CD4-positive, alpha-beta T cell treated with Interleukin-2 at 100 ng/mL for 4 hours (primary cell): ENCODE measurements around the gene PCMT1.
"Not testable (repeated sequence)": the region's sequence is repeated elsewhere in the genome, so short reads cannot be mapped to it uniquely, and the experiment has no call there.

Source experiments
- DNase-seq: peaks from one replicate; pipeline ENCODE4 v3.0.0-alpha.2; 2020; ENCODE audit warnings: low spot score

Gene PCMT1

GRCh38 chr6:149749594-149750135 lies at the start of gene PCMT1:
TSS of gene PCMT1 (plus strand) at chr6:149749741. CDS start at chr6:149749902, 161 bp downstream.
- peak; percentile 91 for DNase-seq

DNA sequence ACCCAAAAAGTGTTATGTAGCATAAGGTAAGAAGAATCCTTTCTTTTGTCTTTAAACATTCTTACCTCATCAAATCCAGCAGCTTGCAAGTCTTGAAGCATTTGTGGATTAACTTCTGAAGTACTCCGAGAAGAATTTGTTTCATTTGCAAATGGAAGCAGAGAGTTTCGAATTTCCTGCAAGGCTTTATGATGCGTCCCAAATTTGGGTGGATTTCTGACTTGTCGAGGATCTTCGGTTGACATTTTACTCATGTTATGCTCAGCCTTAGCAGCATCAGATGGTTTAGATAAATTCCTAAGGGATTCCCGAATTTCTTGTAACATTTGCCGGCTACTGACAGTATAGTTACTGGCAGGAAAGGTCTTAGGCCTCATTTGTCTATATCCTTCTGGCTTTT lies 47.8 kb upstream of the PCMT1 start:
- DNase-seq: no peak

- no peak for DNase-seq
These were observed 37.8 kb upstream of the PCMT1 start for GRCh38 chr6:149711711-149712110.

- no peak for DNase-seq
These were observed 35.1 kb upstream of the PCMT1 start for GRCh38 chr6:149714442-149714841.

DNA sequence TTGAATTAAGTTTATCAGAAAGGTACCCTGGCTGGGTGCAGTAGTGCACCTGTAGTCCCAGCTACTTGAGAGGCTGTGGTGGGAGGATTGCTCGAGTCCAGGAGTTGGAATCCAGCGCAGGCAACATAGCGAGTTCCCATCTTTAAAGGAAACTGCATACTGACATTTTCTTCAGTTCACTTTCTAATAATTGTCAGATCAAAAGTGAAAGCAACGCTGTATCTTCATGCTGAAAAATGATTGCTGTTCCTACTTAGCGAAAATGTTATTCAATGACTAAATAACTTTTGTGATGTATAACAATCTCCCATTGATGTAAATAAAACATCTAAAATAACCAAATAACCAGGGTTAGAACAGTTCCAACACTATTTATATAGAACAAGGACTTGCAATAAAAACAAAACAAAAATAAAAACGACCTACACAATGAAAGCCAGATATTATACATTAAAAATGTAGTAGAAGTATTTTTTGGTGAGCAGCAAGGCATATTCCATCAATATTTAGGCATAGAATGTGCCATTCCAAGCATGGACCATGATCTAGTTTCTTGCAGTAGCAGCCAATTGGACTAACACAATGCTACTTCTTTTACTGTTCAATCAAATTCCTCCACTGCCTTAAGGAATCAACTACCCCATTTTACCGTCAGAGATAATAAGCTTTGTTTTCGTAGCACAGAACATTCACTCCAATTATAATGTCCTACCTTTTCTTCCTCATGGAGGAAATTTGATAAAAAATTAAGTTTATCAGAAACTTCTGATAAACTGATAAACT lies 33.2 kb upstream of the PCMT1 start:
- no peak for DNase-seq

DNA sequence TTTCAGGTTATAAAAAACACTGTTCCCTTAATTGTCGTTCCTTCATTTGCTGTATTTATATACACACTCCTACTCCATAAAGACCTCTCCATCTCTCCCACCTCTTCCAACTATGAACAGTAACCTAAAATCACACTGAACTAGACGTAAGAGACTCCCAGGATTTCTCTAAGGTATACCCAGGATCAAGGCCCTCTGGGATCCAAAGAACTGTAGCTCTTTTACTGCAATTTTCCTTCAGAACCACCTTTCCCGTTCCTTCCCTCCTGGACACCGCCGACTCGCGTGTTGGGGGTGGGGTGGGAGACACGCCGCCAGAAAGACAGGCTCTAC lies 32.3 kb upstream of the PCMT1 start:
- no peak for DNase-seq

GRCh38 chr6:149717588-149718458 lies 31.7 kb upstream of the PCMT1 start, which contains the start of gene LATS1:
TSS of gene LATS1 (minus strand) at chr6:149718101. CDS start at chr6:149702126, 15,975 bp downstream.
- peak; percentile 90 for DNase-seq

DNA sequence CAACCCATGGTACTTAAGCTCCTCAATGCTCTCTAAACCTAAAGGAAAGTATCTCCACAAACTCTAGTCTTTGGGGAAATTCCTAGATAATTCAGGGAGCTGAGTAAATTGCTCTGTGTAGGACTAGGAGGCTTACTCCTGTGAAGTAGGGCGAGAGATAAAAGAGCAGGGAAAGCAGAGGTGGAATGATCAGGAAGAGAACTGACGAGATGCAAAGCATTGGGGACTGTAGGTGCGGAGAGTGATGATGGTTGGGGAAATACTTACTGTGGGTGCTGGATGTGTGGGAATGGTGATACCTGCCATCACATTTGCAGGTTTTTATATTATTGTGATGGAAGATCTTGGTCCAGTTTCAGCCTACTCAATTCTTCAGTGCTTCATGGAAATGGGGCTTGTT lies 30.0 kb upstream of the PCMT1 start:
- no peak for DNase-seq

- no peak for DNase-seq
These were observed 26.3 kb upstream of the PCMT1 start for GRCh38 chr6:149723262-149723661.

DNA sequence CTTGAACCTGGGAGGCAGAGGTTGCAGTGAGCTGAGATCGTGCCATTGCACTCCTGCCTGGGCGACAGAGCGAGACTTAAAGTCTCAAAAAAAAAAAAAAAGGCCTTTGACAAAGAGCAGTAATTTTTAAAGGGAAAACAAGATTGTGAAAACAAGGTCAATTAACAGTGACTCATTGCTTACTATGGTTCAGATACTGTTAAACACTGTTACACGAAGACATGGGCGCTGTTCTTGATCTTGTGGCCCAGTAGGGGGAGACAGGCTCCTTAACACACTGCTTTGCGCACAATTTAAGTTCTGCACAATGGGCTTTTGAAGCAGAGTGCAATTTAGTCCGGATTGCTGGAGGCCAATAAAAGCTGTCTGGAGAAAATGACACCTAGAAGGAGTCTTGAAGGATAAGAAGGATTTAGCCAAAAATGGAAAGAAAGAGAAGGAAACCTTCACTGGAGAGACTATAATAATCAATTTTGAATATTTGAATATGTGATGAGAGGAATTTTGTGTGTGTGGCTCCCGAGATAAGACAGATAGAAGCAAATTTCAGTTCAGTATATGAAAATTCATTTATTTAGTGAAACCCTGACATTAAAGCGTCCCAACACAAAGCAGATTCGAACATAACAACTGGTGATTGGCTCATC lies 25.6 kb upstream of the PCMT1 start:
- DNase-seq: peak; percentile 72

DNA sequence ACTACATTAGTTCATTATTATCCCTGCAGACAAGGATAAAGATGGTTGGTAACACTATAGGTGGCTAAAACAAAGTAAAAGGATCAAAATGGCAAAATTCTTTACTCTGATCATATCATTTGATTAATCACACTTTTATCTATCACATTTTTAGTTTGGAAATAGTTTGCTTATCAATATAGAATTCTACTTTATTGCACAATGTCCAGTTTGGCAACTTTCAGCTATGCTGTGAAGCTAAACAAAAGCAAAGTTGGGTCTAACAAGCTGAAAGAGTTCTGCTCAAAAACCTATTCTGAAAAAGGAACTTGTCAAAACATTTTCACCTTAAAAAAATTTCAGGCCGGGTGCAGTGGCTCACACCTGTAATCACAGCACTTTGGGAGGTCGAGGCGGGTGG lies 23.8 kb upstream of the PCMT1 start:
- no peak for DNase-seq

GRCh38 chr6:149727793-149728498 lies 21.6 kb upstream of the PCMT1 start:
- no peak for DNase-seq

DNA sequence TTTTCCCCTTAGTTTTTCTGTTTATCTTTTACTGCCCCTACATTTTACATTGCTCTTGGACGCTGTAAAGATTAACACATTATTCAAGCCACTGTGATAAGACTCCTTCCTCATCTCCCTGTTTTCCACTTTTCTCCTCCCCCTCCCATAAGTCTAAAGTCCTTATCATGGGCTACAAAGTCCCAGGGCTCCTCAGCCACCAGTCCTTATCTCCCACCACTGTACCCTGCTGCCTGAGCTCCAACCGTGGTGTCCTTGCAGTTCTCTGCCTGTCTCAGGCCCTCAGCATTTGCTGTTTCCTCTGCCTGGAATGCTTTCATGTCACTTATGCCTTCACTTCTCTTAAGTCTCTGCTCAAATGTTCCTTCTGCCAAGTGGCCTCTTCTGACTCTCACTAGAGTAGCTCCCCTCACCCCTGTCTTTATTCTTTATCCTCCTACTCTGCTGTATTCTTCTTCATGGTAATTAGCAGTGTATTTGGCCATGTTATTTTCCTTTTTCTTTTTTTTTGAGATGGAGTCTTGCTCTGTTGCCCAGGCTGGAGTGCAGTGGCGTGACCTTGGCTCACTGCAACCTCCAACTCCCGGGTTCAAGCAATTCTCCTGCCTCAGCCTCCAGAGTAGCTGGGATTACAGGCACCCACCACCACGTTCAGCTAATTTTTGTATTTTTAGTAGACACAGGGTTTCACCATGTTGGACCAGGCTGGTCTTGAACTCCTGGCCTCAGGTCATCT lies 20.9 kb upstream of the PCMT1 start:
- DNase-seq: no peak

DNA sequence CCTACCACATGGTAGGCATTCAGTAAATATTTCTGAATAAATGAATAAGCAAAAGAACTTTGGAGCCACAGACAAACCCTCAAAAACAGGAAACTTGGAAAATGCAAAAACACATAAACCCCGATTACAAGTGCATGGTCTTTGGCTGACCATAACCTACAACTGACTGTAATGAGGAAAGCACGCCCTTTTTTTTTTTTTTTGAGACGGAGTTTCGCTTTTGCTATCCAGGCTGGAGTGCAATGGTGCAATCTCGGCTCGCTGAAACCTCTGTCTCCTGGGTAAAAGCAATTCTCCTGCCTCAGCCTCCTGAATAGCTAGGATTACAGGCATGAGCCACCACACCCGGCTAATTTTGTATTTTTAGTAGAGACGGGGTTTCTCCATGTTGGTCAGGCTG lies 19.7 kb upstream of the PCMT1 start:
- DNase-seq: no peak

GRCh38 chr6:149733089-149733720 lies 16.3 kb upstream of the PCMT1 start:
- DNase-seq: no peak

GRCh38 chr6:149734915-149735314 lies 14.6 kb upstream of the PCMT1 start:
- DNase-seq: no peak

DNA sequence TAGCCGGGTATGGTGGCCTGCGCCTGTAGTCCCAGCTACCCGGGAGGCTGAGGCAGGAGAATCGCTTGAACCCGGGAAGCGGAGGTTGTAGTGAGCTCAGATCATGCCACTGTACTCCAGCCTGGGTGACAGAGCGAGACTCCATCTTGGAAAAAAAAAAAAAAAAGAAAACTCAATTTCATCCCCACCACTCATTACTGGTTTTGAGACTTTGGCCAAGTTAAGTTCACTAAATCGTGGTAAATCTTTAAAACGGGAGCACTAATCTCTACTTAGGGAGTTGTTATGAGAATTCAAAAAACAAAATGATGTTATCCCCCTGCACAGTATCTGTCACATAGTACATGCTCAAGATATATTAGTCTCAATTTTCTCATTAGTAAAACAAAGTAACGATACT lies 4.3 kb upstream of the PCMT1 start:
- not testable (repeated sequence) for DNase-seq

GRCh38 chr6:149746147-149746946 lies 3.2 kb upstream of the PCMT1 start, which contains the start of gene NUP43:
TSS of gene NUP43 (minus strand) at chr6:149746529. CDS start at chr6:149746495, 34 bp downstream.
- peak; percentile 97 for DNase-seq

DNA sequence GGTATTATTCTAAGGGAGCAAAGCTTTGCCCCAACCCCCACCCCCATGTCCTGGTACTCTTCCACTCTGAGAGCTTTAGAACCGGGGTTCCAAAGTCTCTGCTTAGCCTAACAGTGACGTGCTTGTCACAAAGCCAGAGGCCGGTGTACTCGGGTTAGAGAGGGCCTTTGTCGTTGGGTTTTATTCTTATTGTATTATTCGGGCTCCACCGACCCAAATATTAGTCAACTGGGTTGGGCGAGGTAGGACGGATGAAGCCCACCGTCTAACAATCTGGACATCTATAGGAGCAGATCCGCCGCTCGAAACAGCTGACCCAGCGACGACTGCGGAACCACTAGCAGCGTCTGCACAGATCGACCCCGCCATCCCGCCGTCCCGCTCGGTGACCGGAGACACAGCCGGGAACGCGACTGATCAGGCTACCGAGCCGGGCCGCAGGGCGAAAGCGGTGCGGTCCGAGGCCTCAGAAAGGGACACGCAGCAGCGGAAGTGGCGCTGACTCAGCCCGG lies 403 bp upstream of the PCMT1 start:
- DNase-seq: not testable (repeated sequence)
